H9 (cell line): ENCODE results near the gene RAD18. TPM values are rescaled to one million over a fixed set of nuclear protein-coding genes. Genes with fewer than 3 reads are reported as not detected.

ENCODE experiments used
- DNase-seq: peaks from one replicate; pipeline ENCODE4 v3.0.0-alpha.2; 2017
- H2AFZ ChIP-seq: one replicate; pipeline ENCODE4 v1.6.1; 2013; ENCODE audit warnings: mild to moderate bottlenecking, low read length, control low read depth, moderate library complexity
- H2AK5ac ChIP-seq: 2 replicates; pipeline ENCODE4 v1.6.1; 2013; ENCODE audit warnings: low read length, control low read depth, mixed read lengths; ENCODE audit not compliant: insufficient read length
- H2BK120ac ChIP-seq: one replicate; pipeline ENCODE4 v1.6.1; 2013; ENCODE audit warnings: low read depth, mild to moderate bottlenecking, low read length, control low read depth, inconsistent platforms; ENCODE audit not compliant: poor library complexity, severe bottlenecking
- H2BK12ac ChIP-seq: 2 replicates; pipeline ENCODE4 v1.6.1; 2013; ENCODE audit warnings: low read length, control low read depth, mixed read lengths, low read depth; ENCODE audit not compliant: insufficient read length
- H2BK15ac ChIP-seq: 2 replicates; pipeline ENCODE4 v1.6.1; 2013; ENCODE audit warnings: low read depth, low read length, control low read depth
- H2BK20ac ChIP-seq: one replicate; pipeline ENCODE4 v1.6.1; 2013; ENCODE audit warnings: low read depth, mild to moderate bottlenecking, low read length, control low read depth, inconsistent platforms; ENCODE audit not compliant: poor library complexity, severe bottlenecking
- H2BK5ac ChIP-seq: 2 replicates; pipeline ENCODE4 v1.6.1; 2013; ENCODE audit warnings: low read length, control low read depth, mixed read lengths; ENCODE audit not compliant: insufficient read length
- H3K14ac ChIP-seq: 2 replicates; pipeline ENCODE4 v1.6.1; 2013; ENCODE audit warnings: low read length, control low read depth; ENCODE audit not compliant: insufficient read depth
- H3K18ac ChIP-seq: 2 replicates; pipeline ENCODE4 v1.6.1; 2013; ENCODE audit warnings: low read depth, mild to moderate bottlenecking, mixed read lengths, low read length, control low read depth; ENCODE audit not compliant: insufficient read length
- H3K23ac ChIP-seq: 2 replicates; pipeline ENCODE4 v1.6.1; 2013; ENCODE audit warnings: low read length, control low read depth, mixed read lengths, low read depth; ENCODE audit not compliant: insufficient read length
- H3K23me2 ChIP-seq: 2 replicates; pipeline ENCODE4 v1.6.1; 2013; ENCODE audit warnings: low read depth, mild to moderate bottlenecking, mixed read lengths, low read length, control low read depth; ENCODE audit not compliant: insufficient read length, poor library complexity, severe bottlenecking
- H3K27ac ChIP-seq: 2 replicates; pipeline ENCODE4 v1.5.1; 2013; ENCODE audit warnings: low read length, control low read depth, mixed read lengths, low read depth; ENCODE audit not compliant: insufficient read length
- H3K27me3 ChIP-seq: 2 replicates; pipeline ENCODE4 v1.6.1; 2013; ENCODE audit warnings: low read length, control low read depth, inconsistent platforms; ENCODE audit not compliant: insufficient read depth
- H3K4ac ChIP-seq: 2 replicates; pipeline ENCODE4 v1.6.1; 2013; ENCODE audit warnings: low read depth, mild to moderate bottlenecking, control low read depth, inconsistent platforms, low read length, moderate library complexity
- H3K4me1 ChIP-seq: 2 replicates; pipeline ENCODE4 v1.6.1; 2013; ENCODE audit warnings: low read length, control low read depth, inconsistent platforms; ENCODE audit not compliant: insufficient read depth
- H3K4me2 ChIP-seq: 2 replicates; pipeline ENCODE4 v1.6.1; 2013; ENCODE audit warnings: low read length, control low read depth, mixed read lengths; ENCODE audit not compliant: insufficient read length, insufficient read depth
- H3K56ac ChIP-seq: 2 replicates; pipeline ENCODE4 v1.6.1; 2013; ENCODE audit warnings: low read depth, mild to moderate bottlenecking, mixed read lengths, low read length, control low read depth; ENCODE audit not compliant: insufficient read length
- H3K79me1 ChIP-seq: 2 replicates; pipeline ENCODE4 v1.6.1; 2013; ENCODE audit warnings: low read depth, mild to moderate bottlenecking, moderate library complexity, low read length, control low read depth, inconsistent platforms; ENCODE audit not compliant: insufficient read depth, poor library complexity, severe bottlenecking
- H3K79me2 ChIP-seq: 2 replicates; pipeline ENCODE4 v1.6.1; 2013; ENCODE audit warnings: low read length, control low read depth, inconsistent platforms; ENCODE audit not compliant: insufficient read depth
- H3K9ac ChIP-seq: 2 replicates; pipeline ENCODE4 v1.6.1; 2013; ENCODE audit warnings: low read length, control low read depth, mixed read lengths; ENCODE audit not compliant: insufficient read length; ENCODE audit errors: extremely low read depth
- H3K9me3 ChIP-seq: one replicate; pipeline ENCODE4 v1.6.1; 2013; ENCODE audit warnings: low read depth, low read length, inconsistent platforms; ENCODE audit not compliant: control insufficient read depth
- H3T11ph ChIP-seq: one replicate; pipeline ENCODE4 v1.6.1; 2013; ENCODE audit warnings: mild to moderate bottlenecking, low read length, control low read depth, inconsistent platforms
- H4K20me1 ChIP-seq: one replicate; pipeline ENCODE4 v1.6.1; 2013; ENCODE audit not compliant: control insufficient read depth, insufficient read length, insufficient read depth
- H4K5ac ChIP-seq: 2 replicates; pipeline ENCODE4 v1.6.1; 2013; ENCODE audit warnings: low read depth, mild to moderate bottlenecking, mixed read lengths, low read length, control low read depth; ENCODE audit not compliant: insufficient read length
- H4K8ac ChIP-seq: replicated peaks from 2 replicates; pipeline ENCODE4 v1.6.1; 2013; ENCODE audit warnings: low read length, control low read depth, mixed read lengths, low read depth; ENCODE audit not compliant: insufficient read length
- H4K91ac ChIP-seq: 2 replicates; pipeline ENCODE4 v1.6.1; 2013; ENCODE audit warnings: low read depth, mild to moderate bottlenecking, moderate library complexity, mixed read lengths, low read length, control low read depth; ENCODE audit not compliant: insufficient read length
- H3K27ac Mint-ChIP-seq, 3 experiments: 2 replicates in 2 of 3; 3 replicates in 1 of 3; pipeline ENCODE4 v1.8.0; 2020 to 2021; ENCODE audit warnings: mixed read lengths in 3 of 3, mild to moderate bottlenecking in 1 of 3, moderate library complexity in 1 of 3
- H3K27me3 Mint-ChIP-seq: 2 replicates; pipeline ENCODE4 v1.8.0; 2021; ENCODE audit warnings: low read depth, mild to moderate bottlenecking, moderate library complexity, mixed read lengths
- H3K36me3 Mint-ChIP-seq, 3 experiments: 2 replicates in 2 of 3; 3 replicates in 1 of 3; pipeline ENCODE4 v1.8.0; 2020 to 2021; ENCODE audit warnings: low read depth in 3 of 3, mixed read lengths in 3 of 3; ENCODE audit not compliant: insufficient read depth in 1 of 3
- H3K4me1 Mint-ChIP-seq, 2 experiments: 2 replicates each; pipeline ENCODE4 v1.8.0; 2020; ENCODE audit warnings: mixed read lengths in 2 of 2
- H3K4me3 Mint-ChIP-seq, 2 experiments: 2 replicates in 1 of 2; 3 replicates in 1 of 2; pipeline ENCODE4 v1.8.0; 2020 to 2021; ENCODE audit warnings: mild to moderate bottlenecking in 2 of 2, mixed read lengths in 2 of 2, moderate library complexity in 1 of 2
- H3K9me3 Mint-ChIP-seq, 2 experiments: 2 replicates in 1 of 2; 3 replicates in 1 of 2; pipeline ENCODE4 v1.8.0; 2020; ENCODE audit warnings: mild to moderate bottlenecking in 2 of 2, mixed read lengths in 2 of 2, moderate library complexity in 1 of 2
- CTCF ChIP-seq: fragments of 200-600 bp; sonication (generic); conservative IDR thresholded peaks from 3 replicates; pipeline ENCODE4 v1.8.0; 2021; ENCODE audit warnings: antibody characterized with exemption, mild to moderate bottlenecking
- WGBS: extraction: QIAGEN DNeasy Blood & Tissue Kit; methylation state at CpG from one replicate; pipeline ENCODE4 v1.1.7; 2013; ENCODE audit warnings: missing lambda C conversion rate, low lambda C conversion rate, mixed read lengths; ENCODE audit not compliant: insufficient read length; ENCODE audit errors: extremely low coverage; 5-methylcytosine and 5-hydroxymethylcytosine counted together
- total RNA-seq: library from RNA; stranded (reverse); gene quantifications from 2 replicates; pipeline ENCODE4 v1.2.1, GENCODE V29; 2021

Gene RAD18
- total RNA-seq, 1 experiment from 2014 or later: 27.8 TPM

GRCh38 chr3:8843347-8843746 is 119.9 kb downstream of the RAD18 start:
- Histone ChIP-seq H2BK15ac (no peak overlapping the region), H4K5ac (no peak overlapping the region), H2BK5ac (no peak overlapping the region), H3K79me1 (no peaks in the 10 kb centered on the region), H3K14ac (no peak overlapping the region), H3K9ac (no peak overlapping the region), H3K23ac (no peak overlapping the region), H2AFZ (no peak overlapping the region), H3K4me2 (no peak overlapping the region), H2BK120ac (no peak overlapping the region), H3K4ac (no peak overlapping the region), H3K79me2 (no peaks in the 10 kb centered on the region), H4K91ac (no peak overlapping the region), H3K27ac (no peak overlapping the region), H3K18ac (no peak overlapping the region), H3K4me1 (peaks cover 5% of the 10 kb centered on the region; the same call in 1 of the 2 replicates), H3T11ph (no peak overlapping the region), H2BK20ac (no peak overlapping the region), H4K20me1 (no peaks in the 10 kb centered on the region), H3K27me3 (no peaks in the 10 kb centered on the region), H2AK5ac (no peak overlapping the region), H4K8ac (no peak overlapping the region), H3K23me2 (no peaks in the 10 kb centered on the region), H3K9me3 (no peaks in the 10 kb centered on the region), H2BK12ac (no peak overlapping the region), H3K56ac (no peak overlapping the region)
- H3K27ac Mint-ChIP-seq: no peak overlapping the region
- no peak for TF ChIP-seq CTCF
- no CpG with 5 or more reads among the region's 7 CpGs for WGBS
- DNase-seq: no peak
- H3K27me3 Mint-ChIP-seq: no peaks in the 10 kb centered on the region
- H3K36me3 Mint-ChIP-seq: peaks cover 0 to 4% (median 0%) of the 10 kb centered on the region in 3 experiments; a peak in 1 of 7 replicates
- peaks cover 10 to 17% of the 10 kb centered on the region in 2 experiments for H3K4me1 Mint-ChIP-seq
- H3K9me3 Mint-ChIP-seq: no peaks in the 10 kb centered on the region; a peak in 1 of 5 replicates
- H3K4me3 Mint-ChIP-seq: no peak overlapping the region
